Activated naive CD4-positive, alpha-beta T cell treated with anti-CD3 and anti-CD28 coated beads, Interleukin-2, amount 10 ng/mL, durations not matched to agents 5 hours and 36 hours (primary cell): Measurements from ENCODE around the gene CDY2B. TPM values are rescaled to one million over a fixed set of nuclear protein-coding genes. Genes with fewer than 3 reads are reported as not detected.

Experiments used
- total RNA-seq, 2 experiments: library from RNA; stranded (reverse); gene quantifications; one replicate each; pipeline ENCODE4 v1.2.3, GENCODE V29; 2021

The CDY2B gene
- not detected for total RNA-seq

GRCh38 chrY:17880120-17880519 lies at the start of gene CDY2B:
Gene CDY2B, minus strand, starts transcription at chrY:17880220. Its CDS starts 328 bp downstream, at chrY:17879892.

Other genes starting within 250 kb of the CDY2B start
- gene CDY2A, start 145.6 kb upstream of the CDY2B start, total RNA-seq, result not detected